D721Med (cell line): ENCODE data around the gene PPM1H.
A peak's percentile ranks its signal among the peaks of the same experiment; 100 is the strongest.

ENCODE experiments used
- DNase-seq: peaks from one replicate; pipeline ENCODE4 v3.0.0; 2011; ENCODE audit warnings: low spot score; ENCODE audit not compliant: insufficient read length
- FAIRE-seq: peaks from 2 replicates; lab custom pipeline; 2011; peaks lifted over from hg19 to GRCh38; lab: Jason Lieb, UNC
- TF ChIP-seq, protein P1 (sequence below): IDR thresholded peaks from 2 replicates; pipeline ENCODE4 v1.5.1; 2012; ENCODE audit warnings: mild to moderate bottlenecking, control low read depth; ENCODE audit not compliant: insufficient read depth; ENCODE audit errors: missing control alignments

PPM1H gene

DNA sequence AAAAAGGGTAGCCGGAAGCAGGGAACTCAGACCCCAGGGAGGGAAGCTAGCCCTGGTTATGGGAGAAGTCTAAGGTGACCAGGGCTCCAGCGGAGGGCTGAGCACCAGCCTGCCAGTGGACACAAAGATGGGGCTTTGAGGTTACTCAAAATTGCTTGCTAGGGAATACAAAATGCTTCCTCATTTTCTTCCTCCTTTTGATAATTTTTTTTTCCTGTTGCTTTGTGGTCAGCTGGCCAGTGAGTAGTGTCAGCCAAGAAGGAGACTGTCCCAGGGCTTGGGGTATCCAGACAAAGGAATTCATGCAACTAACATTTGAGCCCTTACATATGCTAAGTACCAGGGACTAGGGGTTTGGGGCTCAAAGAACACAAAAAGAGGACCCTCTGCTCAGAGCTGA lies 206.2 kb downstream of the PPM1H start:
- no peak for DNase-seq
- TF ChIP-seq, protein P1, sequence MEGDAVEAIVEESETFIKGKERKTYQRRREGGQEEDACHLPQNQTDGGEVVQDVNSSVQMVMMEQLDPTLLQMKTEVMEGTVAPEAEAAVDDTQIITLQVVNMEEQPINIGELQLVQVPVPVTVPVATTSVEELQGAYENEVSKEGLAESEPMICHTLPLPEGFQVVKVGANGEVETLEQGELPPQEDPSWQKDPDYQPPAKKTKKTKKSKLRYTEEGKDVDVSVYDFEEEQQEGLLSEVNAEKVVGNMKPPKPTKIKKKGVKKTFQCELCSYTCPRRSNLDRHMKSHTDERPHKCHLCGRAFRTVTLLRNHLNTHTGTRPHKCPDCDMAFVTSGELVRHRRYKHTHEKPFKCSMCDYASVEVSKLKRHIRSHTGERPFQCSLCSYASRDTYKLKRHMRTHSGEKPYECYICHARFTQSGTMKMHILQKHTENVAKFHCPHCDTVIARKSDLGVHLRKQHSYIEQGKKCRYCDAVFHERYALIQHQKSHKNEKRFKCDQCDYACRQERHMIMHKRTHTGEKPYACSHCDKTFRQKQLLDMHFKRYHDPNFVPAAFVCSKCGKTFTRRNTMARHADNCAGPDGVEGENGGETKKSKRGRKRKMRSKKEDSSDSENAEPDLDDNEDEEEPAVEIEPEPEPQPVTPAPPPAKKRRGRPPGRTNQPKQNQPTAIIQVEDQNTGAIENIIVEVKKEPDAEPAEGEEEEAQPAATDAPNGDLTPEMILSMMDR: no peak
- FAIRE-seq: no peak

DNA sequence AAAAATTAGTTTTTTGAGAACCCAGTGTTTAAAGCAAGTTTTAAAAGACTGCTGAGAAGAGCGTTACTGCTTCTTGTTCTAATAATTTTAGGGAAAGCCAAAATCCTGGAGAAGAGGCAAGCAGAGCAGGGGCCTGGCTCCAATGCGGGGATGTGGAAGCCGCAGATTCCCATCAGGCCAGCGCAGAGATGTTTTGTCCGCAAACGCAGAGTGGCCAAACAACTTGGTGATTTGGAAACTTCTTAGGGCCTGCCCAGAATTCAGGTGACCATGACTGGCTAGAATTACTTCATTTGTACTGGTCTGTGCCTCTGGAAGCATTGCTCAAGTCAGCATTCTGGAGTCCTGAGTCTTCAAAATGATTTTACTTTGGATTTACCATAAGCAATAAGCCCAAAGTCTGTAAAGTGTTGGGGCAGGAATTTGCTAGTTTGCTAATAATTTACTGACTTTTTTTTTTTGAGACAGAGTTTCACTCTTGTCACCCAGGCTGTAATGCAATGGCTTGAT lies 208.4 kb downstream of the PPM1H start:
- DNase-seq: no peak
- TF ChIP-seq, protein P1: no peak
- no peak for FAIRE-seq

DNA sequence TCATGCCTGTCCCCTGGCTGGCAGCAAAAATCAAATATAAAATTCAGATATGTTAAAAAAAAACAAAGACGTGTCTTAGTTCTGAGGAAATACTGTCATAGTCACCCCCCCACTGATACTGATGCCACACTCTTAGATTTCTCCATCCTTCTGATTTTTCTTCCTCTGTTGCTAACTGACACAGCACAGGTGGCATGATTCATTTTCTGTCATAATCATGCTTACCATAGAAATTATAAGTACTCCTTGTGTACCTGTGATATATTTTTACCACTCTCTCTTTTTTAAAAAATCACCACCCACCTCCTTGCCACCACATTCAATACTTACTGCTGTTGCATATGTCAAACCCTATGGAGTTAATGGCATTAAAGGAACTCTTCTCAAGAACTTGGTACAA lies 209.2 kb downstream of the PPM1H start:
- TF ChIP-seq, protein P1: no peak
- DNase-seq: no peak
- FAIRE-seq: no peak

DNA sequence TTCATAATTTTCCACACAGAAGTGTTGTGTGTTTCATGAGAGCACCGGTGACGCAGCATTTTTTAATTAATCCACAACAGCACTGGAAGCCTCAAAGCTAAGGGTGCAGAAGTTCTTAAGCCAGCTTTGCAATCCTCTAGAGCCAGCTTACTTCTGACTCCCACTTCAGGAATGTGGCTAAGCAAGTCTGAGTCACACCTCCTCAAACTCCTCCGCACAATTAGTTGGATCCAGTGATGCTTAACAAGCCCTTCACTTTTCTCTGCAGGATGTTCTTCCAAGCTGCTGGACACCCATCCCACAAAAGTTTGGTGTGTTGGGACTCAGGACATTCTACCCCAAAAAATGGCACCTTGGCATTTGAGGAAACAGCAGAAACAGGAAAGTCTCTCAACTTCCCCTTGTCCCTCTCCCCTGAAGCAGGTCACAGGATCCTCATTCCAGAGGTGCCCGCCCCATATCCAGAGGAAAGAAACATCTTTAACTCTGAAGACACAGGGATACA lies 210.0 kb downstream of the PPM1H start:
- FAIRE-seq (no peak), DNase-seq (peak; percentile 22)
- TF ChIP-seq, protein P1: no peak

DNA sequence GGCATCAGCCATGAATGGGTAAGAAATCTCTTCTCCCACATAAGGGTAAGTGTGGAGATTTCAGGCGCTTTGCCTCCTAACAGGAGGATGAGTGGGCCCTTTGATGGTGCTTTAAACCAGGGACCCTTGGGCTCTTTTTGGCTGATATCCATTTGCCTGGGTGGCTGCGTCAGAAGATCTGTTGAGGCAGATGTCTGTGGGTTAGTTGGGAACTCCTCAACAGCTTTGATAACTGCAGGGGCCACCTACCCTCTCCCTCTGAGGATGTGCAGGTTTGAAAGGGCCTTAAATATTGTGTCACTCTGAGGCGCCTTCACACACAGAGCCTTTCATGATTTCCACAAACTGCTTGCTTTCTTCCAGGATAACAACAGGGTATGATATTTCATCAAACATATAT lies 210.7 kb downstream of the PPM1H start:
- DNase-seq: no peak
- FAIRE-seq: no peak
- TF ChIP-seq, protein P1: no peak

DNA sequence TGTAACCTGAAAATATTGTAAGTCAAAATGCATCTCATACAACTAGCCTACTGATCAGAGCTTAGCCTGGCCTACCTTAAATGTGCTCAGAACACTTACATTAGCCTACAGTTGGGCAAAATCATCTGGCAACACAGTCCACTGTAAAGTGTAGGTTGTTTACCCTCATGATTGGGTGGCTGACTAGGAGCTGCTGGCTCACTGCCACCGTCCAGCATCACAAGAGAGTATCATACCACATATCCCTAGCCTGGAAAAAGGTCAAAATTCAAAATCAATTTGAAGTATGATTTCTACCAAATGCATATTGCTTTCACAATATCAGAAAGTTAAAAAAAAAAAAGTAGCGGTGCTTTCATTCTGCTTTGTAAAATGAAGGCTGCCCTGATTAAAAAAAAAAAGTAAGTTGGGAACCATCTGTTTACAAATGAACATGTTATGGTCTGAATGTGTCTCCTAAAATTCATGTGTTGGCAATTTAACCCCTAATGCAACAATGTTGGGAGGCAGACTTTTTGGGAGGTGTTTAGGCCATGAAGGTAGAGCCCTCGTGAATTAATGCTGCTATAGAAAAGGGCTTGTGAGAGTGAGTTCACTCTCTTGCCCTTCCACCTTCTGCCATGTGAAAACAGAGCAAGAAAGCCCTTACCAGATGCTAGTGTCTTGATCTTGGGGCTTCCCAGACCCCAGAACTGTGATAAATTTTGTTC lies 211.8 kb downstream of the PPM1H start:
- TF ChIP-seq, protein P1: no peak
- DNase-seq: no peak
- no peak for FAIRE-seq

DNA sequence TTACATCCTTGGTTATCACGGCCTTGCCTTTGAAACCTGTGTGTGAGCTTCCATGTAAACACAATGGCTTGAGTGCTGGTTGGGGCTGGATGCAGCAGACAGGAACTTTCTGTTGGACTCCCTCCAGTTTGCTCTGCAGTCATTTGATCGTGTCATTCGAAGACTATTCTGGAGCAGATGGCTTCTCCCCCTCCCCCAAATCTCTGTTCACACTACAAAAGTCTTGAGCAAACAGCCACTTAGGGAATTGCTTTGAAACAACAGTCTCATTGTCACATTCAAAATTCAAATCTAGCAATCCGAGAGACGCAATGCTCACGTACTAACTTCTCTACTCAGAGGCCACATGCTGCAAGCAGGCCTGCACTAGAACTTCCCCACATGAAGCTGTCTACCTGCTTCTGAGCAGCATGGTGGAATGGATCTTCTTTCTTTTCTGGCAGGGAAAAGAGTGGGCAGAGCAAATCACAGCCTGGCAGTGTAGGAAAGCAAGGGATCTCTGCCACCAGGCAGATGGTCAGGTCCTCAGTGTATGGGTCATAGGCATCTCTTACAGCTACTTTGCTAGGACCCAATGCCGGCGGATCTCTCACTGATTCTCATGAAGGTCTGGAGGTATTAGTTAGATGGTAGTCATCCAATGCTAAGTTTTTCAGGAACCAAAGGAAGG lies 214.2 kb downstream of the PPM1H start:
- TF ChIP-seq, protein P1: no peak
- no peak for FAIRE-seq
- no peak for DNase-seq
